Liver (tissue), 9 donors: Measurements from ENCODE around the gene KTN1. TPM values are rescaled to one million over a fixed set of nuclear protein-coding genes. Genes with fewer than 3 reads are reported as not detected.

Experiments
- DNase-seq: peaks from one replicate; pipeline ENCODE4 v3.0.0-alpha.2; 2017; ENCODE audit warnings: low spot score
- H3K27ac ChIP-seq, 2 donors: one replicate each; pipeline ENCODE4 v1.7.0; 2013; ENCODE audit warnings: inconsistent platforms in 2 of 2, low read length in 2 of 2, control low read depth in 1 of 2, low read depth in 1 of 2, mild to moderate bottlenecking in 1 of 2
- H3K27me3 ChIP-seq, 4 donors: one replicate each; pipeline versions ENCODE4 v1.6.1 to v1.7.0; 2013; ENCODE audit warnings: low read length in 3 of 4, inconsistent platforms in 1 of 4, mild to moderate bottlenecking in 1 of 4, moderate library complexity in 1 of 4; ENCODE audit not compliant: control insufficient read depth in 4 of 4, insufficient read depth in 4 of 4
- H3K36me3 ChIP-seq, 4 donors: one replicate each; pipeline versions ENCODE4 v1.6.1 to v1.7.0; 2013; ENCODE audit warnings: low read length in 3 of 4, mild to moderate bottlenecking in 3 of 4, low read depth in 1 of 4, moderate library complexity in 1 of 4; ENCODE audit not compliant: control insufficient read depth in 4 of 4, insufficient read depth in 3 of 4
- H3K4me1 ChIP-seq, 4 donors: one replicate each; pipeline versions ENCODE4 v1.6.1 to v1.7.0; 2013; ENCODE audit warnings: low read length in 3 of 4, mild to moderate bottlenecking in 3 of 4, moderate library complexity in 1 of 4; ENCODE audit not compliant: control insufficient read depth in 4 of 4, insufficient read depth in 4 of 4
- H3K4me3 ChIP-seq, 3 donors: one replicate each; pipeline versions ENCODE4 v1.6.1 to v1.7.0; 2013; ENCODE audit warnings: low read length in 3 of 3, control low read depth in 1 of 3, low read depth in 1 of 3, mild to moderate bottlenecking in 1 of 3
- H3K9ac ChIP-seq, 2 donors: one replicate each; pipeline ENCODE4 v1.7.0; 2013; ENCODE audit warnings: low read length in 2 of 2, mild to moderate bottlenecking in 2 of 2, moderate library complexity in 2 of 2, control low read depth in 1 of 2, low read depth in 1 of 2
- H3K9me3 ChIP-seq, 4 donors: one replicate each; pipeline versions ENCODE4 v1.6.1 to v1.7.0; 2013; ENCODE audit warnings: low read length in 3 of 4; ENCODE audit not compliant: control insufficient read depth in 4 of 4
- ATF3 ChIP-seq: IDR thresholded peaks from 2 replicates; pipeline ENCODE4 v1.6.1; 2016; ENCODE audit warnings: antibody characterized with exemption
- CTCF ChIP-seq: fragments of 150-350 bp; IDR thresholded peaks from 2 replicates; pipeline ENCODE4 v1.5.1; 2017; ENCODE audit warnings: improper control_type of control experiment, low read depth, low read length; ENCODE audit not compliant: missing input control
- EGR1 ChIP-seq, 2 donors: IDR thresholded peaks; 2 replicates each; pipeline ENCODE4 v1.6.1; 2016 to 2018; ENCODE audit warnings: antibody characterized with exemption in 2 of 2, low read depth in 2 of 2
- FOXA2 ChIP-seq: IDR thresholded peaks from 2 replicates; pipeline ENCODE4 v1.6.1; 2016; ENCODE audit warnings: antibody characterized with exemption
- GABPA ChIP-seq, 2 donors: IDR thresholded peaks in 1 of 2; conservative IDR thresholded peaks in 1 of 2; 2 replicates each; pipeline ENCODE4 v1.6.1; 2016; ENCODE audit warnings: antibody characterized with exemption in 2 of 2, mild to moderate bottlenecking in 1 of 2, moderate library complexity in 1 of 2
- JUND ChIP-seq, 2 donors: IDR thresholded peaks; 2 replicates each; pipeline ENCODE4 v1.6.1; 2016; ENCODE audit warnings: antibody characterized with exemption in 2 of 2
- MAX ChIP-seq: IDR thresholded peaks from 2 replicates; pipeline ENCODE4 v1.6.1; 2016; ENCODE audit warnings: antibody characterized with exemption
- NR2F2 ChIP-seq: IDR thresholded peaks from 2 replicates; pipeline ENCODE4 v1.6.1; 2016; ENCODE audit warnings: antibody characterized with exemption
- REST ChIP-seq: IDR thresholded peaks from 2 replicates; pipeline ENCODE4 v1.6.1; 2016; ENCODE audit warnings: antibody characterized with exemption, mild to moderate bottlenecking
- RXRA ChIP-seq, 2 donors: IDR thresholded peaks; 2 replicates each; pipeline ENCODE4 v1.6.1; 2017 to 2018; ENCODE audit warnings: antibody characterized with exemption in 2 of 2, mild to moderate bottlenecking in 1 of 2
- SP1 ChIP-seq: IDR thresholded peaks from 2 replicates; pipeline ENCODE4 v1.6.1; 2018; ENCODE audit warnings: antibody characterized with exemption, mild to moderate bottlenecking
- YY1 ChIP-seq: IDR thresholded peaks from 2 replicates; pipeline ENCODE4 v1.6.1; 2016; ENCODE audit warnings: antibody characterized with exemption, mild to moderate bottlenecking
- ZBTB33 ChIP-seq: IDR thresholded peaks from 2 replicates; pipeline ENCODE4 v1.6.1; 2016; ENCODE audit warnings: antibody characterized with exemption
- WGBS: extraction: QIAGEN DNeasy Blood & Tissue Kit; methylation state at CpG from one replicate; pipeline ENCODE4 v1.1.7; 2013; 5-methylcytosine and 5-hydroxymethylcytosine counted together
- polyA plus RNA-seq, 2 donors: library from polyadenylated mRNA; stranded (reverse) in 1 of 2; unstranded in 1 of 2; fragments of 200-250 nt in 1 of 2; fragments of >200 nt in 1 of 2; fragmentation: Nextera tagmentation in 1 of 2; extraction: Ambion mirVana in 1 of 2; gene quantifications; one replicate each; pipeline versions ENCODE4 v1.2.1 to v1.2.3, GENCODE V29; 2013 to 2015
- total RNA-seq, 2 donors: library from RNA; depleted of rRNA; stranded (reverse); fragments of >200 nt; gene quantifications; one replicate each; pipeline ENCODE4 v1.2.3, GENCODE V29; 2014
- donor health status: healthy.
- donor health status: healthy.
- donor health status: healthy.
- donor health status: healthy.
- donor health status: healthy.

Gene KTN1
- total and polyA plus RNA-seq, 4 donors: 34.9 to 141 (median 59.6) TPM

GRCh38 chr14:55610713-55611370, 30.8 kb downstream of the KTN1 start:
- TF ChIP-seq GABPA (IDR thresholded peaks at IDR 0.05 in 1 of 2, conservative IDR thresholded peaks at IDR 0.05 in 1 of 2) (no peak), EGR1 (IDR thresholded peaks at IDR 0.05; ENCODE audit: low read depth in 2 of 2) (no peak), ATF3 (no peak), FOXA2 (no peak), MAX (no peak), YY1 (no peak), NR2F2 (no peak), REST (no peak), RXRA (IDR thresholded peaks at IDR 0.05) (no peak), CTCF (no peak)
- no peak overlapping the region for H3K27ac ChIP-seq
- no peak for DNase-seq
- H3K36me3 ChIP-seq: peaks cover 0 to 5% (median 0%) of the 10 kb centered on the region in 4 donors
- H3K27me3 ChIP-seq: no peaks in the 10 kb centered on the region
- no peaks in the 10 kb centered on the region for H3K9me3 ChIP-seq
- H3K9ac ChIP-seq: no peak overlapping the region
- H3K4me3 ChIP-seq: no peak overlapping the region
- peaks cover 0 to 6% (median 1%) of the 10 kb centered on the region in 4 donors for H3K4me1 ChIP-seq
- 92% methylated on average over 12 of the region's 12 CpGs for WGBS

GRCh38 chr14:55611859-55612258, 31.9 kb downstream of the KTN1 start:
- H3K4me1 ChIP-seq: peaks cover 0 to 2% (median 0%) of the 10 kb centered on the region in 4 donors
- TF ChIP-seq FOXA2: no peak
- TF ChIP-seq ZBTB33: no peak
- TF ChIP-seq MAX: no peak
- no peak for TF ChIP-seq CTCF
- TF ChIP-seq JUND (IDR thresholded peaks at IDR 0.05): no peak
- TF ChIP-seq REST: no peak
- no peak for TF ChIP-seq YY1
- TF ChIP-seq SP1: no peak
- TF ChIP-seq GABPA (IDR thresholded peaks at IDR 0.05 in 1 of 2, conservative IDR thresholded peaks at IDR 0.05 in 1 of 2): no peak
- TF ChIP-seq ATF3: no peak
- no peak for TF ChIP-seq EGR1 (IDR thresholded peaks at IDR 0.05; ENCODE audit: low read depth in 2 of 2)
- H3K9ac ChIP-seq: no peak overlapping the region
- H3K27me3 ChIP-seq: no peaks in the 10 kb centered on the region
- H3K27ac ChIP-seq: no peak overlapping the region
- H3K36me3 ChIP-seq: peaks cover 0 to 13% (median 3%) of the 10 kb centered on the region in 4 donors
- no peak for DNase-seq
- H3K9me3 ChIP-seq: no peaks in the 10 kb centered on the region
- H3K4me3 ChIP-seq: no peak overlapping the region
